NB4 (cell line): ENCODE results near the gene FAM3D.

Experiments
- CTCF ChIP-seq: IDR thresholded peaks from one replicate; pipeline ENCODE4 v1.5.1; 2012; ENCODE audit warnings: low read depth, low read length
- POLR2A ChIP-seq: IDR thresholded peaks from 2 replicates; pipeline ENCODE4 v1.6.1; 2011; ENCODE audit warnings: mild to moderate bottlenecking; ENCODE audit not compliant: insufficient read length; ENCODE audit errors: extremely low read depth
- TF ChIP-seq, protein P1 (sequence below): IDR thresholded peaks from 2 replicates; pipeline ENCODE4 v1.6.1; 2011; ENCODE audit warnings: low read depth, low read length

DNA sequence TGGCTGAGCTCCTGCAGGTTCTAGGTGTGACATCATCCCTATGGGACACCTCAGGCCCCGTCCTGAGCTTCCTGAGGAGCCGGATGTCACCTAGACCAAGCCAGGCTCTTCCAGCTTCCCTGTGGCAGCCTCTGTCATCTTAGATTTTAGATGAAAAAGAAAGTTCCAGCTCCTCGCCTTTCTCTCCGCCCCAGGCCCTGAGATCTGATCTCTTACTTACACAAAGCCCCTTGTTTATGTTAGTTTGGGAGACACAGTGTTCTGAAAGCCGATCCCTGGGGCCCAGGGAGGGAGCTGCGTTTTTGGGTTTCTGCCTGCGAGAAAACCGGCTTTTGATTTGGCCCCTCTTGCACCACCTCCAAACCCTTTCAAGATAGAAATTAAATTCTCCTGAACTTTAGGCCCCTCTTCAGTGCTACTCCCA, 49.2 kb downstream of the FAM3D start:
- TF ChIP-seq POLR2A (no peak), CTCF (no peak)
- TF ChIP-seq, protein P1, sequence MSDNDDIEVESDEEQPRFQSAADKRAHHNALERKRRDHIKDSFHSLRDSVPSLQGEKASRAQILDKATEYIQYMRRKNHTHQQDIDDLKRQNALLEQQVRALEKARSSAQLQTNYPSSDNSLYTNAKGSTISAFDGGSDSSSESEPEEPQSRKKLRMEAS, result no peak
